ENCODE results near the gene PCDHB2.
"Not testable (repeated sequence)": the region's sequence is repeated elsewhere in the genome, so short reads cannot be mapped to it uniquely, and the experiment has no call there.

The PCDHB2 gene

GRCh38 chr5:141094481-141095262, at the start of gene PCDHB2:
Gene PCDHB2, plus strand, starts transcription at chr5:141094615. Its CDS starts 176 bp downstream, at chr5:141094791.
- DNase-seq = no peak

DNA sequence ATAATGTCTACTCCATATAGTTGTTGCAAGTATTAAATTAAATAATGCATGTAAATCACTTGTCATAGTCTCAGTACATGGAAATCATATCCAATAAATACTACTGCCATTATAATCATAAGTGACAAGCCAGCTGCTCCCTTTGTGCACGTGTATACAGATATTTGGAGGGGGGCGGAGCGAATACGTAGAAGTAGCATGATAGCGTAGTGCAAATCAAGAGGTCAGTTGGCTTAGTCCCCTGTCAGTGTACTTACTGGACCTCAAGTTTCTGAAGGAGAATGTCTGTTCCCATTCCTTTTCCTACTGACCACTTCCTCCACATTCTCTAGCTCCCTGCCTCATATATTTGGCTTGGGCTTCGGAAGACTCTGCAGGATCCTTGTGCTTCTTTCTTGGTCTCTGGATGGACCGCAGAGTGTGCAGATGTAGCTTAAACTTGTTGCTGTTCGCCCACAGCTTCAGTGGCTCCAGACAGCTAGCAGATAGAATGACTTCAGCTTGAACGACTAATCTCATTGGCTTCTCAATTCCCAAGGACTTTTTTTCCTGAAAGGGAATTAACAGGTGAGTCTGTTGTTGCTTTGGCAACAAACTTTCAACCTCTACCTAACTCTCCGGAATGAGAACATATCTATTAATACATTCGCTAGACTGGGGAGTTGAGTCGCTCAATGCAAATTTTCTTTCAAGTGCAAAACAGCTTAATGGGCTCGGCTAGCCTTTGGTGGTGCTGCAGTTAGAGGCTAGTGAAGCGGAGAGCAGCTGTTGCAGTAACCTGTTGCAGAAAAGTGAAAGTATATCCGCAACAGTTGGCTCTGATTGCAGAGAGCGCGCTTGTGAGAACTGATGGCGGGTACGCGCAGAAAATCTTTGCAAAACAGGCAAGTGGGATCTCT, 43.5 kb upstream of the PCDHB2 start, which contains the start of gene PCDHB1:
Gene PCDHB1, plus strand, starts transcription at position 753 of the 899 bp plus-strand sequence. Its CDS starts 97 bp downstream, at position 850.
- DNase-seq = no peak

DNA sequence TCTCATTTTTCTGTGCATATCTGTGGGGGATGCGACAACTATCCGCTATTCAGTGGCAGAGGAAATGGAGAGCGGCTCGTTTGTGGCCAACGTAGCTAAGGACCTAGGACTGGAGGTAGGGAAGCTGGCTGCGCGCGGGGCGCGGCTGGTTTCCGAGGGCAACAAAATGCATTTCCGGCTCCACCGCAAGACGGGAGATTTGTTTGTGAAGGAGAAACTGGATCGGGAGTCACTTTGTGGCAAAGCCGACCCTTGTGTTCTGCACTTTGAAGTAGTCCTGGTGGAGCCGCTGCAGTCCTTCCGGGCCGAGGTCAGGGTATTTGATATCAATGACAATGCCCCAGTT, 42.9 kb upstream of the PCDHB2 start:
- DNase-seq = no peak

- no peak for DNase-seq
Measured at GRCh38 chr5:141077826-141078225, 16.6 kb upstream of the PCDHB2 start.

DNA sequence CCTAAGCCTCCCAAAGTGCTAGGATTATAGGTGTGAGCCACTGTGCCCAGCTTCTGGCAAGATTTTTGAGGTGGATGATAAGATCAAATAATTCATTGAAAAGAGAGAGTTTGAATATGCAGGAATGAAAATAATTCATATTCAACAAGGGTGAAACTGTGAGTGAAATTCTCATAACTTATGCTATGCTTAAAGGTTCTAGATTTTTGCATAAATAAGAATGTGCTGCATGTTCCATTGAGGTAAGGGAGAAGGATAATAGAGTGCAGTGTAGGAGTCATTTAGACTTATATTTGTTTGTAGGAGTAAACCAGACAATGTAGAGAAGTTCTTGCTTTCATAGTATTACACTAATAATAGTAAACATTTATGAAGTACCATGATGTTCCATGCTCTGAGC, 12.2 kb upstream of the PCDHB2 start:
- no peak for DNase-seq

DNA sequence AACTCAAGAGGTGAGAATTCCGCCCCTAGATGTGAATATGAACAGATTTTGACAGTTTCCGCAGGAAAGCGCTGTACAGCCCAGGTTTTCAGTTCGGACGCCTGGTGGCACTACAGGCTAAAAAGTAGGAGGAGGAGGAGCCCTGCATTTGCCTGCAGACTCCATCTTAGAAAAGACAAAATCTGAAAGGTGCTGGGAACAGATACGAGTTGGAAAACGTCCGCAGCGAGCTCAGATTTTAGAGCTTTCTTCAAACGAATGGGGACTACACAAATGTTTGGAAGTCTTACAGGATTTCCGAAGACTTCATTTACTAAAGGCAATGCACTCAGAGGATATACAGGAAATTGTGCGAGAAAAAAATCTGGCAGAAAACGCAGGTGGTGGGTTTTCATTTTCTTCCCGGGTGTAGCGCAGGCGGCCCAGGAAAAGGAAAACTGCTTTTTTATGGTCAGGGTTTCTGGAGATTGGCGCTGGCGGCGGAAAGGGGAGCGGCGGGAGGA, 9.9 kb upstream of the PCDHB2 start:
- DNase-seq = peak; percentile 11

DNA sequence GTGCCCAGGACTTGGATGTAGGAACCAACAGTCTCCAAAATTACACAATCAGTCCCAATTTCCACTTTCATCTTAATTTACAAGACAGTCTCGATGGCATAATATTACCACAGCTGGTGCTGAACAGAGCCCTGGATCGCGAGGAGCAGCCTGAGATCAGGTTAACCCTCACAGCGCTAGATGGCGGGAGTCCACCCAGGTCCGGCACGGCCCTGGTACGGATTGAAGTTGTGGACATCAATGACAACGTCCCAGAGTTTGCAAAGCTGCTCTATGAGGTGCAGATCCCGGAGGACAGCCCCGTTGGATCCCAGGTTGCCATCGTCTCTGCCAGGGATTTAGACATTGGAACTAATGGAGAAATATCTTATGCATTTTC, 837 bp downstream of the PCDHB2 start:
- no peak for DNase-seq

- DNase-seq = not testable (repeated sequence)
Measured at GRCh38 chr5:141096181-141096580, 1.8 kb downstream of the PCDHB2 start.

GRCh38 chr5:141096586-141096985, 2.2 kb downstream of the PCDHB2 start:
- DNase-seq = not testable (repeated sequence)

GRCh38 chr5:141100243-141100805, 5.9 kb downstream of the PCDHB2 start, which contains the start of gene PCDHB3:
Gene PCDHB3, plus strand, starts transcription at chr5:141100473. Its CDS starts 177 bp downstream, at chr5:141100650.
- DNase-seq = no peak

DNA sequence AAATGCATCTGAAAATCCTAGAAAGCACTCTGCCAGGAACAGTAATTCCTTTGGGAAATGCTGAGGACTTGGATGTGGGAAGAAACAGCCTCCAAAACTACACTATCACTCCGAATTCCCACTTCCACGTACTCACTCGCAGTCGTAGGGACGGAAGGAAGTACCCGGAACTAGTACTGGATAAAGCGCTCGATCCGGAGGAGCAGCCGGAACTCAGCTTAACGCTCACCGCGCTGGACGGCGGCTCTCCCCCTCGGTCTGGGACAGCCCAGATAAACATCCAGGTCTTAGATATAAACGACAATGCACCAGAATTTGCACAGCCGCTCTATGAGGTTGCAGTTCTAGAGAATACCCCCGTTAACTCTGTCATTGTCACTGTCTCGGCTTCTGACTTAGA, 6.6 kb downstream of the PCDHB2 start:
- DNase-seq = no peak

DNA sequence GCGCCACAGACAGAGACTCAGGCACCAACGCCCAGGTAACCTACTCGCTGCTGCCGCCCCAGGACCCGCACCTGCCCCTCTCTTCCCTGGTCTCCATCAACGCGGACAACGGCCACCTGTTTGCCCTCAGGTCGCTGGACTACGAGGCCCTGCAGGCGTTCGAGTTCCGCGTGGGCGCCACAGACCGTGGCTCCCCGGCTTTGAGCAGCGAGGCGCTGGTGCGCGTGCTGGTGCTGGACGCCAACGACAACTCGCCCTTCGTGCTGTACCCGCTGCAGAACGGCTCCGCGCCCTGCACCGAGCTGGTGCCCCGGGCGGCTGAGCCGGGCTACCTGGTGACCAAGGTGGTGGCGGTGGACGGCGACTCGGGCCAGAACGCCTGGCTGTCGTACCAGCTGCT, 7.7 kb downstream of the PCDHB2 start:
- not testable (repeated sequence) for DNase-seq

- DNase-seq = not testable (repeated sequence)
Measured at GRCh38 chr5:141102471-141102870, 8.1 kb downstream of the PCDHB2 start.

- no peak for DNase-seq
Measured at GRCh38 chr5:141105350-141105749, 10.9 kb downstream of the PCDHB2 start.

- DNase-seq = no peak
Measured at GRCh38 chr5:141119250-141119649, 24.8 kb downstream of the PCDHB2 start.

GRCh38 chr5:141121563-141121962, 27.1 kb downstream of the PCDHB2 start, which contains the start of gene PCDHB4:
Gene PCDHB4, plus strand, starts transcription at chr5:141121818. Its CDS starts 181 bp downstream, at chr5:141121999.
- DNase-seq = no peak

GRCh38 chr5:141121985-141122384, 27.6 kb downstream of the PCDHB2 start:
- DNase-seq = no peak

- not testable (repeated sequence) for DNase-seq
Measured at GRCh38 chr5:141123396-141124135, 29.2 kb downstream of the PCDHB2 start.

- no peak for DNase-seq
Measured at GRCh38 chr5:141127305-141127704, 32.9 kb downstream of the PCDHB2 start.

- DNase-seq = no peak
Measured at GRCh38 chr5:141135030-141135717, 40.8 kb downstream of the PCDHB2 start, which contains the start of gene PCDHB5. Gene PCDHB5, plus strand, starts transcription at chr5:141135206. Its CDS starts 229 bp downstream, at chr5:141135435.

GRCh38 chr5:141135718-141136266, 41.4 kb downstream of the PCDHB2 start:
- DNase-seq = no peak

Data from stimulated activated CD4-positive, alpha-beta T cell treated with anti-CD3 and anti-CD28 coated beads, Interleukin-12 subunit alpha, Interleukin-12 subunit beta, amount 100 ng/mL, for 4 hours (primary cell).